MM.1S (cell line): ENCODE results near the gene CHCT1.
"Not testable (repeated sequence)": the region's sequence is repeated elsewhere in the genome, so short reads cannot be mapped to it uniquely, and the experiment has no call there.

Experiments
- DNase-seq: peaks from one replicate; pipeline ENCODE4 v3.0.0-alpha.2; 2015
- H2AFZ ChIP-seq: fragments of 300-600 bp; sonication (generic); 2 replicates; pipeline ENCODE4 v1.6.0; 2016; ENCODE audit warnings: antibody characterized with exemption, low read length
- H3F3A ChIP-seq: fragments of 300-600 bp; sonication (generic); 2 replicates; pipeline ENCODE4 v1.6.1; 2016; ENCODE audit warnings: mild to moderate bottlenecking, antibody characterized with exemption, low read length, moderate library complexity, mixed read lengths; ENCODE audit not compliant: insufficient read depth
- H3K27ac ChIP-seq: fragments of 300-600 bp; sonication (generic); 2 replicates; pipeline ENCODE4 v1.5.1; 2016; ENCODE audit warnings: mild to moderate bottlenecking, low read length
- H3K27me3 ChIP-seq: fragments of 300-600 bp; sonication (generic); replicated peaks from 2 replicates; pipeline ENCODE4 v1.6.0; 2016; ENCODE audit warnings: low read length; ENCODE audit not compliant: insufficient read depth
- H3K36me3 ChIP-seq: fragments of 300-600 bp; sonication (generic); replicated peaks from 2 replicates; pipeline ENCODE4 v1.6.1; 2016; ENCODE audit warnings: mild to moderate bottlenecking, low read length, mixed read lengths; ENCODE audit not compliant: insufficient read depth
- H3K4me1 ChIP-seq: fragments of 300-600 bp; sonication (generic); 2 replicates; pipeline ENCODE4 v1.6.1; 2016; ENCODE audit warnings: low read length, mixed read lengths
- H3K4me2 ChIP-seq: fragments of 300-600 bp; sonication (generic); 2 replicates; pipeline ENCODE4 v1.6.0; 2016; ENCODE audit warnings: low read depth, low read length
- H3K4me3 ChIP-seq: fragments of 300-600 bp; sonication (generic); 2 replicates; pipeline ENCODE4 v1.5.1; 2016; ENCODE audit warnings: low read length, mixed read lengths
- H3K79me2 ChIP-seq: fragments of 300-600 bp; sonication (generic); 2 replicates; pipeline ENCODE4 v1.6.1; 2016; ENCODE audit warnings: mixed run types, low read length, mixed read lengths
- H3K9ac ChIP-seq: fragments of 300-600 bp; sonication (generic); 2 replicates; pipeline ENCODE4 v1.6.1; 2016; ENCODE audit warnings: low read length, mixed read lengths
- H3K9me2 ChIP-seq: fragments of 300-600 bp; sonication (generic); replicated peaks from 2 replicates; pipeline ENCODE4 v1.6.1; 2016; ENCODE audit warnings: mild to moderate bottlenecking, low read length, mixed read lengths; ENCODE audit not compliant: insufficient read depth
- H3K9me3 ChIP-seq: fragments of 300-600 bp; sonication (generic); replicated peaks from 2 replicates; pipeline ENCODE4 v1.6.1; 2016; ENCODE audit warnings: mild to moderate bottlenecking, low read length, mixed read lengths; ENCODE audit not compliant: insufficient read depth
- H4K20me1 ChIP-seq: fragments of 300-600 bp; sonication (generic); 2 replicates; pipeline ENCODE4 v1.6.1; 2016; ENCODE audit warnings: mild to moderate bottlenecking, low read length, moderate library complexity, mixed read lengths; ENCODE audit not compliant: insufficient read depth
- EZH2 ChIP-seq: fragments of 300-600 bp; sonication (generic); optimal IDR thresholded peaks from 2 replicates; pipeline ENCODE3; 2017; ENCODE audit warnings: low read depth, mild to moderate bottlenecking, antibody characterized with exemption, low read length, mixed read lengths
- EZH2phosphoT487 ChIP-seq: fragments of 300-600 bp; sonication (generic); IDR thresholded peaks from 2 replicates; pipeline ENCODE4 v1.6.1; 2018; ENCODE audit warnings: antibody characterized with exemption, low read length
- TF ChIP-seq, protein P1 (sequence below): fragments of 300-600 bp; sonication (generic); IDR thresholded peaks from 2 replicates; pipeline ENCODE4 v1.5.1; 2016; ENCODE audit warnings: antibody characterized with exemption, low read length, mixed read lengths

Gene CHCT1

DNA sequence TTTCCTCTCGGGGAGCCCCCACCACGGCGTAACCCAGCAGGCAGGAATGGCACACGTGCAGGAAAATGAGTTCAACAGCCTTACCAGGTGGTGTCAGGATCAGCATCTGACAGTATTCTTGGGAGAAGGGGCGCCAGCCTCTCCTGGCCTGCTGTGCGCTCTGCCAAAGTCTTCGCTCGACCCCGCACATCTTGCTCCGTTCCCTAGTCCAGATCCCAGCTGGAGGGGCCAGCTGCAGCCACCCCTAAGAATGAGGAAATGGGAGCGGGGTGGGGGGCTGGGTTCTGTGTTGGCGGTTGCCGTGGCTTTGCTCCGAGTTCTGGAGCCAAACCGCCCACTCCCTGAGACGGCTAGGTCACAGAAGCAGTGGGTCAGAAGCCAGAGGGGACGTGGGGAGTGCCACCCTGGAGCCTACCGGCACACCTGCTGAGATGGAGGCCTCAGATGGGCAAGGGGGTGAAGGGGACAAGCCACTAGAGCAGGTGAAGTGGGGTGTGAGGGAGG, at the start of gene CHCT1:
Gene CHCT1, plus strand, starts transcription at position 328 of the 504 bp plus-strand sequence. Its CDS starts 104 bp downstream, at position 432.
- Histone ChIP-seq H3K79me2 (no peaks in the 10 kb centered on the region), H3K9ac (peak within 1 kb of the TSS; percentile 64), H4K20me1 (no peaks in the 10 kb centered on the region), H3K4me1 (no peaks in the 10 kb centered on the region), H3K9me3 (no peaks in the 10 kb centered on the region), H3K4me3 (peak within 1 kb of the TSS; percentile 70), H3K27ac (no peak within 1 kb of the TSS), H3K36me3 (no peaks in the 10 kb centered on the region), H2AFZ (peak within 1 kb of the TSS; percentile 88), H3K27me3 (no peaks in the 10 kb centered on the region), H3K9me2 (no peaks in the 10 kb centered on the region), H3F3A (no peaks in the 10 kb centered on the region), H3K4me2 (peak within 1 kb of the TSS; percentile 88)
- TF ChIP-seq, protein P1, sequence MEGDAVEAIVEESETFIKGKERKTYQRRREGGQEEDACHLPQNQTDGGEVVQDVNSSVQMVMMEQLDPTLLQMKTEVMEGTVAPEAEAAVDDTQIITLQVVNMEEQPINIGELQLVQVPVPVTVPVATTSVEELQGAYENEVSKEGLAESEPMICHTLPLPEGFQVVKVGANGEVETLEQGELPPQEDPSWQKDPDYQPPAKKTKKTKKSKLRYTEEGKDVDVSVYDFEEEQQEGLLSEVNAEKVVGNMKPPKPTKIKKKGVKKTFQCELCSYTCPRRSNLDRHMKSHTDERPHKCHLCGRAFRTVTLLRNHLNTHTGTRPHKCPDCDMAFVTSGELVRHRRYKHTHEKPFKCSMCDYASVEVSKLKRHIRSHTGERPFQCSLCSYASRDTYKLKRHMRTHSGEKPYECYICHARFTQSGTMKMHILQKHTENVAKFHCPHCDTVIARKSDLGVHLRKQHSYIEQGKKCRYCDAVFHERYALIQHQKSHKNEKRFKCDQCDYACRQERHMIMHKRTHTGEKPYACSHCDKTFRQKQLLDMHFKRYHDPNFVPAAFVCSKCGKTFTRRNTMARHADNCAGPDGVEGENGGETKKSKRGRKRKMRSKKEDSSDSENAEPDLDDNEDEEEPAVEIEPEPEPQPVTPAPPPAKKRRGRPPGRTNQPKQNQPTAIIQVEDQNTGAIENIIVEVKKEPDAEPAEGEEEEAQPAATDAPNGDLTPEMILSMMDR: no peak
- no peak for TF ChIP-seq EZH2
- TF ChIP-seq EZH2phosphoT487: no peak
- no peak for DNase-seq

DNA sequence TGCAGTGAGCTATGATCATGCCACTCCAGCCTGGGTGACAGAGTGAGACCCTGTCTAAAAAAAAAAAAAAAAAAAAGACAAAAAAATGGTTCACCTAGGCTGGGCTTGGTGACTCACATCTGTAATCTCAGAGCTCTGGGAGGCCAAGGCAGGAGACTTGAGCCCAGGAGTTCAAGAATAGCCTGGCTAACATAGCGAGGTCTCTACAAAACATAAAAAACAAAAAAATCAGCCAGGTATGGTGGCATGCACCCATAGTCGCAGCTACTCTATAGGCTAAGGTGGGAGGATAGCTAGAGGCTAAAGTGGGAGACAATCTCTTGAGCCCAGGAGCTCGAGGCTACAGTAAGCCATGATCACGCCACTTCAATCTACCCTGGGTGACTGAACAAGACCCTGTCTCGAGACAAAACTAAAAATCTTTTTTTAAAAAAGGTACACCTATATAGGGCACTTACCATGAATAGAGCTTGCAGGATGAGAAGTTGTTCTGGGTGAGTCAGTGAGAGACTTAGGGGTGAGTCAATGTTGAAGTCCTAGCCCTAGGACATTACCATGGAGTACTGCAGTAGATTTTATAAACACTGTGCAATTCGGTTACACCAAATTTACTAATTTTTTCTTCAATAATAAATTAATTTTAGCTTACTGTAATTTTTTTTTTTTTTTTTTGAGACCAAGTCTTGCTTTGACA, 49.4 kb upstream of the CHCT1 start:
- no peak overlapping the region for H2AFZ ChIP-seq
- no peaks in the 10 kb centered on the region for H3K4me1 ChIP-seq
- H3K9me2 ChIP-seq: no peaks in the 10 kb centered on the region
- H3K9me3 ChIP-seq: no peaks in the 10 kb centered on the region
- no peaks in the 10 kb centered on the region for H3K36me3 ChIP-seq
- H3K4me2 ChIP-seq: no peak overlapping the region
- H3K4me3 ChIP-seq: no peak overlapping the region
- H3F3A ChIP-seq: no peaks in the 10 kb centered on the region
- H3K79me2 ChIP-seq: no peaks in the 10 kb centered on the region
- H3K9ac ChIP-seq: no peak overlapping the region
- TF ChIP-seq, protein P1: no peak
- TF ChIP-seq EZH2phosphoT487: no peak
- no peaks in the 10 kb centered on the region for H4K20me1 ChIP-seq
- no peaks in the 10 kb centered on the region for H3K27me3 ChIP-seq
- no peak for DNase-seq
- no peak overlapping the region for H3K27ac ChIP-seq

DNA sequence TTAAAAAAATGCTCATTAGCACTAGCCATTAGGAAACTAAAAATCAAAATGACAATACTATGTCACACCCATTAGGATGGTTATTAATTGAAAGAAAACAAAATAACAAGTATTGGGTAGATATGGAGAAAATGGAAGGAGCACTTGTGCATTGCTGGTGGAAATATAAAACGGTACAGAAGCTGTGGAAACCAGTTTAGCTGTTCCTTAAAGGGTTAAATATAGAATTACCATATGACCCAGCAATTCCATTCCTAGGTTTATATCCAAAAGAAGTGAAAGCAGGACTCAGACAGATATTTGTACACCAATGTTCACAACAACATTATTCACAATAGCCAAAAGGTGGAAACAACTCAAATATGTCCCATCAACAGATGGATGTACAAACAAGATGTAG, 44.1 kb upstream of the CHCT1 start:
- not testable (repeated sequence) for H3K4me3 ChIP-seq, H3K4me1 ChIP-seq, H3K9me2 ChIP-seq, H3K9me3 ChIP-seq, H2AFZ ChIP-seq, H4K20me1 ChIP-seq, H3K4me2 ChIP-seq, H3K9ac ChIP-seq, H3K27me3 ChIP-seq, H3K36me3 ChIP-seq, DNase-seq, H3K27ac ChIP-seq, H3F3A ChIP-seq, H3K79me2 ChIP-seq

DNA sequence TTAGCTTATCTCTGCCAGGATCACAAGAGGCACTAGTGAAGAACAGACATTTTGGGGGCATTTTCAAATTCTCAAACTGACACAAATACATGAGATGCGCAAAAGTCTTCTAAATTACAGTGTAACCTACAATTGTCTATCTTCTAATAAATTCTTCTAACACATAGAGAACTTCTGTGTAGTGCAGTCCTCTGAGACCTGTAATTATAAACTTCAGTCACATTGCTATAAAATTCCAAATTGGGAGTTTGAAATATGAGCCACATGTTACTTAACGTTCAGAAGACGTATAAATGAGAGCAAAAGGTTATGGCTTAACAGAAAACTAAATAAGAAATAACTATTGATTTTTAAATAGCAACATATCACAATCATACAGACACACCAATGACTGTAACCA, 42.8 kb upstream of the CHCT1 start:
- H3K36me3 ChIP-seq, H4K20me1 ChIP-seq, H3K9me3 ChIP-seq, H3K27me3 ChIP-seq, H3K27ac ChIP-seq, DNase-seq, H2AFZ ChIP-seq, H3F3A ChIP-seq, H3K4me1 ChIP-seq, H3K4me2 ChIP-seq, H3K79me2 ChIP-seq, H3K9ac ChIP-seq, H3K9me2 ChIP-seq, H3K4me3 ChIP-seq: not testable (repeated sequence)
